ENCODE measurements around the gene PPCDC. TPM values are rescaled to one million over a fixed set of nuclear protein-coding genes. Genes with fewer than 3 reads are reported as not detected.

Gene PPCDC
- total and polyA plus RNA-seq, 10 of the 15 experiments (the other 5 are each of a cell fraction or from before 2014, with no cell fraction given) = 32.5 to 135 (median 55.0) TPM

DNA sequence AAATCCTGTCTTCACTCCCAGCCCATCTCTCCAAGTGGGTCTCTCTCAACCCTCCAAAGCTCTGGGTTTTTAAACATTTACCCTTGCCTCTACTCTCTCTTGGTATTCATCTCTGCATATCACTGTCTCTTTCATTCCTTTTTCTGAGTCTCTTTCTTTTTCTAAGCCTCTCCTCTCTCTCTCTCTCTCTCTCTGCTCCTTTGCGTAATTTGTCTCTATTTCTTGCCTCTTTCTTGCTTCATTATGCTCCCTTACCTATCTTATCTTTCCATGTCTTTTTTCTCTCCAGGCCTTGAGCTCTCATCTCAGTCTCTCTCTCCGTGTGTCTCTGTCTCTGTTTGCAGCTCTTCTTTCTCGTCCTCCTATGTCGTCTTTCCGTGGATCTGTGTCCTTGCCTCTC, 28.7 kb upstream of the PPCDC start:
- Histone ChIP-seq H3K27me3 (replicated peaks in 1 of 2; ENCODE audit: control insufficient read depth in 2 of 2, insufficient read depth in 2 of 2, low read length in 1 of 2) (no peaks in the 10 kb centered on the region; a peak in 1 of 4 replicates), H4K20me1 (ENCODE audit: control insufficient read depth, insufficient read depth) (no peaks in the 10 kb centered on the region), H3K4me1 (ENCODE audit: control insufficient read depth, insufficient read depth, low read length) (peaks cover 3% of the 10 kb centered on the region; the same call in 1 of the 2 replicates), H3K9ac (ENCODE audit: control insufficient read depth, insufficient read depth, low read length) (no peak overlapping the region), H2AFZ (ENCODE audit: control insufficient read depth, low read depth, low read length) (no peak overlapping the region), H3K9me3 (replicated peaks; ENCODE audit: control insufficient read depth, insufficient read depth, low read length) (no peaks in the 10 kb centered on the region), H3K79me2 (ENCODE audit: control insufficient read depth, insufficient read depth, low read length) (no peaks in the 10 kb centered on the region), H3K4me3 (no peak overlapping the region), H3K4me2 (ENCODE audit: control insufficient read depth, insufficient read depth) (no peak overlapping the region), H3K27ac (ENCODE audit: control insufficient read depth, insufficient read depth) (no peak overlapping the region), H3K36me3 (ENCODE audit: control insufficient read depth in 2 of 2, insufficient read depth in 2 of 2, low read length in 1 of 2) (no peaks in the 10 kb centered on the region)
- CTCF ChIA-PET = interaction anchor here (0.5 to 1.3 kb wide), 7 partner anchors 16 to 653 kb away, joined by 3 to 5 read pairs (median 3); partner anchors contain the start of gene PPCDC
- intact Hi-C loops (cut with micrococcal nuclease; ENCODE audit: unreplicated experiment) = no loop called here
- POLR2A ChIA-PET = interaction anchor here (1.0 kb wide), 2 partner anchors 11 to 57 kb away, joined by 3 read pairs; partner anchors contain the start of gene COX5A
- no peak for DNase-seq (ENCODE audit: low read depth, low spot score)
- RAD21 ChIA-PET (ENCODE audit: unreplicated experiment) = interaction anchor here (0.8 to 1.2 kb wide), 8 partner anchors 9 to 311 kb away, joined by 3 to 7 read pairs (median 3); partner anchors contain the start of gene PPCDC
- no peak for FAIRE-seq
- in situ Hi-C loops (cut with MboI) = no loop called here
- no peak for ATAC-seq
- BruUV-seq (replicated peaks) = no TSS peak
- WGBS (ENCODE audit: insufficient coverage, insufficient replicate concordance, low lambda C conversion rate, missing lambda C conversion rate) = 78% methylated on average over 5 of the region's 5 CpGs
- SMC1A ChIA-PET (ENCODE audit: uncharacterized antibody, unreplicated experiment) = interaction anchor here (1.0 to 1.4 kb wide), 2 partner anchors 32 to 93 kb away, joined by 3 read pairs; no protein-coding TSS in a partner anchor
- TF ChIP-seq ZNF622 (IDR thresholded peaks at IDR 0.05) (no peak), ZNF207 (IDR thresholded peaks at IDR 0.05; ENCODE audit: borderline replicate concordance) (no peak), POLR2AphosphoS5 (IDR thresholded peaks at IDR 0.05; ENCODE audit: low read length) (no peak), WRNIP1 (IDR thresholded peaks at IDR 0.05; ENCODE audit: borderline replicate concordance, low read depth, low read length) (no peak), ESRRA (IDR thresholded peaks at IDR 0.05; ENCODE audit: low read length) (no peak), ZNF384 (IDR thresholded peaks at IDR 0.05; ENCODE audit: borderline replicate concordance, low read depth, low read length) (no peak), SRF (IDR thresholded peaks at IDR 0.05; ENCODE audit: low read depth in 2 of 2, low read length in 2 of 2) (no peak), SIX5 (IDR thresholded peaks at IDR 0.05; ENCODE audit: low read depth, low read length, severe bottlenecking) (no peak), SMC3 (IDR thresholded peaks at IDR 0.05; ENCODE audit: borderline replicate concordance, low read length) (no peak), ATF7 (IDR thresholded peaks at IDR 0.05; ENCODE audit: low read depth) (no peak), GABPA (IDR thresholded peaks at IDR 0.05; ENCODE audit: low read depth) (no peak)
- TF ChIP-seq, protein P1, sequence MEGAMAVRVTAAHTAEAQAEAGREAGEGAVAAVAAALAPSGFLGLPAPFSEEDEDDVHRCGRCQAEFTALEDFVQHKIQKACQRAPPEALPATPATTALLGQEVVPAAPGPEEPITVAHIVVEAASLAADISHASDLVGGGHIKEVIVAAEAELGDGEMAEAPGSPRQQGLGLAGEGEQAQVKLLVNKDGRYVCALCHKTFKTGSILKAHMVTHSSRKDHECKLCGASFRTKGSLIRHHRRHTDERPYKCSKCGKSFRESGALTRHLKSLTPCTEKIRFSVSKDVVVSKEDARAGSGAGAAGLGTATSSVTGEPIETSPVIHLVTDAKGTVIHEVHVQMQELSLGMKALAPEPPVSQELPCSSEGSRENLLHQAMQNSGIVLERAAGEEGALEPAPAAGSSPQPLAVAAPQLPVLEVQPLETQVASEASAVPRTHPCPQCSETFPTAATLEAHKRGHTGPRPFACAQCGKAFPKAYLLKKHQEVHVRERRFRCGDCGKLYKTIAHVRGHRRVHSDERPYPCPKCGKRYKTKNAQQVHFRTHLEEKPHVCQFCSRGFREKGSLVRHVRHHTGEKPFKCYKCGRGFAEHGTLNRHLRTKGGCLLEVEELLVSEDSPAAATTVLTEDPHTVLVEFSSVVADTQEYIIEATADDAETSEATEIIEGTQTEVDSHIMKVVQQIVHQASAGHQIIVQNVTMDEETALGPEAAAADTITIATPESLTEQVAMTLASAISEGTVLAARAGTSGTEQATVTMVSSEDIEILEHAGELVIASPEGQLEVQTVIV (IDR thresholded peaks at IDR 0.05; ENCODE audit: borderline replicate concordance, partially characterized antibody) = no peak
- TF ChIP-seq, protein P2, sequence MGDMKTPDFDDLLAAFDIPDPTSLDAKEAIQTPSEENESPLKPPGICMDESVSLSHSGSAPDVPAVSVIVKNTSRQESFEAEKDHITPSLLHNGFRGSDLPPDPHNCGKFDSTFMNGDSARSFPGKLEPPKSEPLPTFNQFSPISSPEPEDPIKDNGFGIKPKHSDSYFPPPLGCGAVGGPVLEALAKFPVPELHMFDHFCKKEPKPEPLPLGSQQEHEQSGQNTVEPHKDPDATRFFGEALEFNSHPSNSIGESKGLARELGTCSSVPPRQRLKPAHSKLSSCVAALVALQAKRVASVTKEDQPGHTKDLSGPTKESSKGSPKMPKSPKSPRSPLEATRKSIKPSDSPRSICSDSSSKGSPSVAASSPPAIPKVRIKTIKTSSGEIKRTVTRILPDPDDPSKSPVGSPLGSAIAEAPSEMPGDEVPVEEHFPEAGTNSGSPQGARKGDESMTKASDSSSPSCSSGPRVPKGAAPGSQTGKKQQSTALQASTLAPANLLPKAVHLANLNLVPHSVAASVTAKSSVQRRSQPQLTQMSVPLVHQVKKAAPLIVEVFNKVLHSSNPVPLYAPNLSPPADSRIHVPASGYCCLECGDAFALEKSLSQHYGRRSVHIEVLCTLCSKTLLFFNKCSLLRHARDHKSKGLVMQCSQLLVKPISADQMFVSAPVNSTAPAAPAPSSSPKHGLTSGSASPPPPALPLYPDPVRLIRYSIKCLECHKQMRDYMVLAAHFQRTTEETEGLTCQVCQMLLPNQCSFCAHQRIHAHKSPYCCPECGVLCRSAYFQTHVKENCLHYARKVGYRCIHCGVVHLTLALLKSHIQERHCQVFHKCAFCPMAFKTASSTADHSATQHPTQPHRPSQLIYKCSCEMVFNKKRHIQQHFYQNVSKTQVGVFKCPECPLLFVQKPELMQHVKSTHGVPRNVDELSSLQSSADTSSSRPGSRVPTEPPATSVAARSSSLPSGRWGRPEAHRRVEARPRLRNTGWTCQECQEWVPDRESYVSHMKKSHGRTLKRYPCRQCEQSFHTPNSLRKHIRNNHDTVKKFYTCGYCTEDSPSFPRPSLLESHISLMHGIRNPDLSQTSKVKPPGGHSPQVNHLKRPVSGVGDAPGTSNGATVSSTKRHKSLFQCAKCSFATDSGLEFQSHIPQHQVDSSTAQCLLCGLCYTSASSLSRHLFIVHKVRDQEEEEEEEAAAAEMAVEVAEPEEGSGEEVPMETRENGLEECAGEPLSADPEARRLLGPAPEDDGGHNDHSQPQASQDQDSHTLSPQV (IDR thresholded peaks at IDR 0.05) = no peak
- TF ChIP-seq, protein P3, sequence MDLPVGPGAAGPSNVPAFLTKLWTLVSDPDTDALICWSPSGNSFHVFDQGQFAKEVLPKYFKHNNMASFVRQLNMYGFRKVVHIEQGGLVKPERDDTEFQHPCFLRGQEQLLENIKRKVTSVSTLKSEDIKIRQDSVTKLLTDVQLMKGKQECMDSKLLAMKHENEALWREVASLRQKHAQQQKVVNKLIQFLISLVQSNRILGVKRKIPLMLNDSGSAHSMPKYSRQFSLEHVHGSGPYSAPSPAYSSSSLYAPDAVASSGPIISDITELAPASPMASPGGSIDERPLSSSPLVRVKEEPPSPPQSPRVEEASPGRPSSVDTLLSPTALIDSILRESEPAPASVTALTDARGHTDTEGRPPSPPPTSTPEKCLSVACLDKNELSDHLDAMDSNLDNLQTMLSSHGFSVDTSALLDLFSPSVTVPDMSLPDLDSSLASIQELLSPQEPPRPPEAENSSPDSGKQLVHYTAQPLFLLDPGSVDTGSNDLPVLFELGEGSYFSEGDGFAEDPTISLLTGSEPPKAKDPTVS (IDR thresholded peaks at IDR 0.05; ENCODE audit: low read depth, low read length) = no peak

All from GM12878 (cell line).